ENCODE results near the gene TANGO6. TPM values are rescaled to one million over a fixed set of nuclear protein-coding genes. Genes with fewer than 3 reads are reported as not detected.
A peak's percentile ranks its signal among the peaks of the same experiment; 100 is the strongest.

The TANGO6 gene
- total RNA-seq, 2 donors from 2014 or later: 9.5 to 12.4 TPM

- no peak for DNase-seq
- no peak for ATAC-seq
- intact Hi-C loops (cut with DNase I): no loop called here
These were observed 14.1 kb downstream of the TANGO6 start for GRCh38 chr16:68857479-68857878.

DNA sequence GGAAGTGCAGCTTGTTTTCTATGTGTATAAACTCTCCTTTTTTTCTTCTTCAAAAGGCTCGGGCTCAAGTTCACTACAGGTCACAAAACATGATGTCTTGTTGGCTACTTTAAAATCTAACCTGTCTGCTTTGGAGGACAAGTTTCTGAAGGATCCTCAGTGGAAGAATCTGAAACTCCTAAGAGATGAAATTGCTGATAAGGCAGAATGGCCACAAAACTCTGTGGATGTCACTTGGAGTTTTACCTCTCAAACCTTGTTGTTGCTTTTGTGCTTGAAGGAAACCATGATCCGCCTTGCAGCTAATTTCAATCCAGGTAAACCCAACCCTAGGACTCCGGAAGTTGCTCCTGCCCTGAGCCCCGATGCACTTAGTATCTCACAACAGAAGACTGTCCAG, 16.5 kb downstream of the TANGO6 start:
- DNase-seq: no peak
- no peak for ATAC-seq
- intact Hi-C loops (cut with DNase I): no loop called here

- intact Hi-C loops (cut with DNase I): no loop called here
- DNase-seq: no peak
- no peak for ATAC-seq
These were observed 17.9 kb downstream of the TANGO6 start for GRCh38 chr16:68860978-68861892.

- no peak for ATAC-seq
- intact Hi-C loops (cut with DNase I): no loop called here
- no peak for DNase-seq
These were observed 23.6 kb downstream of the TANGO6 start for GRCh38 chr16:68866933-68867332.

GRCh38 chr16:68869492-68870088, 26.3 kb downstream of the TANGO6 start:
- intact Hi-C loops (cut with DNase I): no loop called here
- DNase-seq (no peak), ATAC-seq (no peak)

DNA sequence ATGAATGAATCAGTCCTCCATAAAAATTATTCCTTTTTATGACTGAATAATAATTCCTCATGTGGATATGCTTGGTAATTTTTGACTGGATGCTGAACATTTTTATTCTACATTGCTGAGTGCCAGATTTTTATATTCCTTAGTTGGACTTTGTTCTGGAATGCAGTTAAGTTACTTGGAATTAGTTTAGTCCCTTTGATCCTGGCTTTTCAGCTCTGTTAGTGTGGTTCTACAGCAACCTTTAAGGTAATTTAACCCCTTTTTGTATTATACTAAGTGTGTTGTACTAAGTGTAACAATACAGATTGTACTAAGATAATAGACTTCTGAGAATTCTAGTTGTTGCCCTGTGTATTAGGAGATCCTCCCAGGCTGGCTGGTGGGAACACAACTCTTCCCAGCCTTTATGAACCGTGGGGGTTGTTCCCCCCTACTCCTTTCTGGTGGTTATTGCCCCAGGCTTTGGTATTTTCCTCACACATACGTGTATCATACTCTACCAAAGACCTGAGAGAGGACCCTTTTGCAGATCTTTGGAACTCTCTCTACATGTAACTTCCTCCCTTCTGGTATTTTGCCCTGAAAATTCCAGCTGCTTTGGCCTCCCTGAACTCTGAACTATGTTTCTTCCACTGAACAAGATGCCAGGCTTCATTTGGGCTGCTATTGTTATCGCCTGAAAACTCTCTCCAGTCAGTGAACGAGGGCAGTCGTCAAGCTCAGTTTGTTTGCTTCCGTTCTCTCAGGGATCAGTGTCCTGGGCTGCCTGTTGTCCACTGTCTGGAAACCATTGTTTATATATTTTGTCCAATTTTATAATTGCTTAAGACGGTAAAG, 30.5 kb downstream of the TANGO6 start:
- intact Hi-C loops (cut with DNase I): no loop called here
- DNase-seq (no peak), ATAC-seq (no peak)

DNA sequence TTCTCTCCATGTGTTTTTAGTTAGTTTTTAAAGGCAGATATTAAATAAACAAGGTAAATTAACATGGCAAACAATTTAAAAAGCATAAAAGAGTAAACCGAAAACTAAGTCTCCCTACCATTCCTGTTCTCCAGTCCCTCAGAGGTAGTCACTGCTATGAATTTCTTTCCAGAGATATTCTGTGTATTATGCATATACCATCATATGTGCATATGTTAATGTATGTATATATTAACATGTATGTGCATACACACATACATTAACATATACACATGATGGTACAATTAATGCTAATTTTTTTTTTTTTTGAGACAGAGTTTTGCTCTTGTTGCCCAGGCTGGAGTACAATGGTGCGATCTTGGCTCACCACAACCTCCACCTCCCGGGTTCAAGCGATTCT, 32.5 kb downstream of the TANGO6 start:
- ATAC-seq (no peak), DNase-seq (no peak)
- intact Hi-C loops (cut with DNase I): no loop called here

DNA sequence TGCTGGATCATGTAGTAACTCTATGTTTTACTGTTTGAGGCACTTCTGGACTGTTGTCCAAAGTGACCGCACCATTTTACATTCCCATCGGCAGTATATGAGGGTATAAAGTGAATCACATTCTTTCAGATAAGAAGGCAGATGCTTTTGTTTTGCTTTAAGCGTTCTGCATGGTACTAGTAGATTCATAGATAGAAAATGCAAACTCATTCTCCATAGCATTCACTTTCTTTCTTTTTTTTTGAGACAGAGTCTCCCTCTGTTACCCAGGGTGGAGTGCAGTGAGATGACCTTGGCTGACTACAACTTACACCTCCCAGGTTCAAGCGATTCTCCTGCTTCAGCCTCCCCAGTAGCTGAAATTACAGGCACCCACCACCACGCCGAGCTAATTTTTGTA, 40.4 kb downstream of the TANGO6 start:
- intact Hi-C loops (cut with DNase I): no loop called here
- DNase-seq: no peak
- ATAC-seq: no peak

DNA sequence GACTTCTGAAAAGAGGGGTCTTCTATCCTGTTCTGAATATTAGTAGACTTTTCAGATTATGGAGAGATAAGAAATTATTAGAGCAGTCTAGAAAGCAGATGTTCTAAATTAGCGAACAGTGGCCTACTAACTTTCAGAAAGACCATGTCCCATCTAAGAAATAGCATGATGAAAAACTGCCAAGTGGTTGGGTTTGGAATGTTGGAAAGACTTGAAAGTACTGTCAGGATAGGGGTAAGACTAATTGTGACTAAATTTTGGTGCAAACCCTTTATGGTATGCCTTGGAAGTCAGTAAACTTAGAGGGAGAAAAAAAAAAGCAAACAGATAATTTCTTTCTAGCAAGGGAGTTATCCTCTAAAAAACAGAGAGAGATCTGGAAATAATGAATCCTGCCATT, 41.1 kb downstream of the TANGO6 start:
- ATAC-seq (no peak), DNase-seq (no peak)
- intact Hi-C loops (cut with DNase I): no loop called here

GRCh38 chr16:68884861-68885720, 41.8 kb downstream of the TANGO6 start:
- DNase-seq (no peak), ATAC-seq (no peak)
- intact Hi-C loops (cut with DNase I): no loop called here

DNA sequence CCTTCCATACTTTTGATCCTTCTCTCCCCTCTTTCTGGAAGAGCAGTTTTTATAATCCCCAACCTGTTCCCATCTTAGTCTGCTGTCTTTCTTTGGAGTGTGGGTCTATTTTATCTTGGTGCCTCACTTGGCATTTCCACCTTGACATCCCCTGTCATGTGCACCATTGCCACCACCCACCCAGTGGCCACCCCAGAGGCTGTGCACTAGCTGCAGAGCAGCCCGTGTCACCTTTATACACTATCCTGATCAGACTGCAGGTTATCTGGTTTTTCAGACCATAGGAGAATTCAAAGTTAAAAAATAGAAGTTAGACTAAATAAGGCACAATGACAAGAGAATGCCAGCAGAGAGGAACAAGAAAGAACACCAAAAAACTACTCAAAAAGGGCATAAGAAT, 43.8 kb downstream of the TANGO6 start:
- DNase-seq: no peak
- no peak for ATAC-seq
- intact Hi-C loops (cut with DNase I): no loop called here

DNA sequence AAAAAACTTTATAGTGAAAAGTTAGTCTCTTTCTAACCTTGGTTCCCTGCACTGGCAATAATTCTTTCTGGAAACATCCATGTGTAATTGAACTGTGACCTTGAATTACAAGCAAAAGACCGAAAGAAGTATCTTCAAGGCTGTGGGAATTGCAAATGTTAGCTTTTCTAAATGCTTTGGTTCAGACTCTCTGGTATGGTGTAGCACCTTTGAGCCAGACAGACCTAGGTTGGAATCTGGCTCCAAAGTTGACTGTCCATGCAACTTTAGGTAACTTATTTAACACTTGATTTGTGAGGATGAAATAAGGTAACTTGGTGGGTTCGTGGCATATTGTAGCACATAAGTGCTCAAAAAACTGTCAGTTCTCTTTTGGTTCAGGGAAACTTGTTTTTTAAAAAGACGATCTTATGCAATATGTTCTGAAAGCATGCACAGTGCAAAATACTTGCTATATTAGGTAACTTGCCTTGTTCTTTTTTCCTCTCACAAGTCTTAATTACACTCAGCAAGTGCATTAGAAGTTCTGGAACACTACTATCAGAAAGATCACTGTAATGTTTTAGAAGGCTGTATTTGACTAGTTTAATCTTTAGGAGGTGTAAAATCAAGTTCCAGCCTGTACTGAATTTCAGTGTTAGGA, 46.3 kb downstream of the TANGO6 start:
- ATAC-seq: no peak
- DNase-seq: no peak
- intact Hi-C loops (cut with DNase I): no loop called here

DNA sequence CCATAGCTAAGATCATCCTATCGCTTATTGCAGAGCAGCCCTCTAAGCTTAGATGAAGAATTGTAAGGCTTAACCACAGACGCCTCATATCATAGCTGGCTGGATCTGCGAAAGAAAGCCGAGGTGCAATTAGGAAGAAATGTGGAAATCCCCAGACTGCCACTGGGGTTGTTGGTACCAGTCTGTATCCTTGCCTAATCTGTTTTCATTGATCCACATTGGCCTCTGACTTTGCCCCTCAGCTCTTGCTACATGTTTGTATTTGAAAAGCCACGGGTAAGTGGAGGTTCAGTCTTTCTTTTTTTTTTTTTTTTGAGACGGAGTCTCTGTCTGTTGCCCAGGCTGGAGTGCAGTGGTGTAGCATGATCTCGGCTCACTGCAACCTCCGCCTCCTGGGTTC, 48.9 kb downstream of the TANGO6 start:
- intact Hi-C loops (cut with DNase I): no loop called here
- ATAC-seq: no peak
- DNase-seq: no peak

- no peak for ATAC-seq
- no peak for DNase-seq
- intact Hi-C loops (cut with DNase I): no loop called here
These were observed 49.6 kb downstream of the TANGO6 start for GRCh38 chr16:68892898-68893297.

DNA sequence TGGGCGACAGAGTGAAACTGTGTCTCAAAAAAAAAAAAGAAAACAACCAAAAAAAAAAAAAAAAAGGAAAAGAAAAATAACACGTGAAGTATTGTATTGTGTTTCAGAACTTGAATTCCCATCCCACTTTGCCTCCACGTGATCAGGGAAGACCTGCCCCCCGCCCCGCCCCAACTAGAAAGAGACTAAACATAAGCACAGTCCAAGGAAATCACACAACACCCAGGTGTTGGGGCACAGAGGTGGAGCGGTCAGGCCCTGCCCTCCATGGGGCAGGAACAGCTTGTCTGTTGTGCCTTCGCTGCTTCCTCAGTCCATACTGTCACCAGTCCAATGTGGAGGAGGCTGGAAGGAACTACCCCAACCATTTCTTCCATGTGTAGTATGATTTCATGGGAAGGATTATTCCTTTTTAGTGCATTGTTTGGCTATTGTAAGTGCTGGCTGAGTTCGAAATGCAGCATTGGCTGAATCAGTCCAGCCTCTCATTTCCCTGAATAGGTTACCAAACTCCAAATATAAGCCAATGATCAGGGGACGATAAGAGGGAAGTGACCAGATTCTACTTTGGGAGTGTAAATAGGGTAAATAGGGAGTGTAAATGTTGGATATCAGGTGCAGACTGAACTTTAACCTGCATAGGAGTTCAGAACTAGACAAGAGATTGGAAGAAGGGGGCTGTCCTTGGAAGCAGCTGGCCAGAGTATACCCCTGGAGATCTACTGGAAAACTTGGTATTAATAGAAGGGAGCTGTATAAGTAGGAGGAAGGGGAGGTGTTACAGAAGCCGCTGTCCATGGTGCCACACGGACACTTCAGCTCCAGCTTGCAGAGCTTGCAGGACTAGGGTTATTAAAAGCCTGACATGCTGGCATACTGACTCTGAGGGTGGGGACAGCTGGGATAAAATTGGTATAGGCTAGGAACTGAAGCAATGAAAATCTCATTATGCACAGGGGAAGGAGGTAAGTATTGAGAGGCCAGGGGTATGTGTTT, 50.7 kb downstream of the TANGO6 start:
- DNase-seq (peak; percentile 45), ATAC-seq (peak; percentile 51 to 78)
- intact Hi-C loops (cut with DNase I): no loop called here

DNA sequence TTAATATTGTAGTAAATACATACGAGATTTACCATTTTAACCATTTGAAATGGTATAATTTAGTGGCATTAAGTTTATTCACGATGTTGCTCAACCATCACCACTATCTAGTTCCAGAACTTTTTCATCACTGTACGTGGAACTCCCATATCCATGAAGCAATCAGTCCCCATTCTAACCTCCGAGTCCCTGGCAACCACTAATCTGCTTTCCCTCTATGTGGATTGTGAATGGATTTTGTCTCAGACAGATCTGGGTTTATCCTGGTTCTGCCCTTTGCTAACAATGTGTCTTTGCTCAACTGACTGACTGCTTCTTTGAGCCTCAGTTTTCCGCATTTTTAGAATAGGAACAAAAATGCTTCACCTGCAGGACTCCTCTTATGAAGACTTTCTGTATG, 51.4 kb downstream of the TANGO6 start:
- ATAC-seq (no peak), DNase-seq (no peak)
- intact Hi-C loops (cut with DNase I): no loop called here

- DNase-seq: no peak
- no peak for ATAC-seq
- intact Hi-C loops (cut with DNase I): no loop called here
These were observed 54.7 kb downstream of the TANGO6 start for GRCh38 chr16:68898026-68898425.

GRCh38 chr16:68900009-68900408, 56.7 kb downstream of the TANGO6 start:
- DNase-seq (no peak), ATAC-seq (no peak)
- intact Hi-C loops (cut with DNase I): no loop called here

Measured in left cardiac atrium (tissue), 4 donors.